OCI-LY1 (cell line): ENCODE data around the gene GNPTAB.
"Not testable (repeated sequence)": the region's sequence is repeated elsewhere in the genome, so short reads cannot be mapped to it uniquely, and the experiment has no call there.

Experiments
- H2AFZ ChIP-seq: fragments of 200-600 bp; sonication (generic), shearing (Covaris generic); 2 replicates; pipeline ENCODE4 v1.6.0; 2014; ENCODE audit warnings: antibody characterized with exemption, mild to moderate bottlenecking, low read length
- H3F3A ChIP-seq: fragments of 200-600 bp; sonication (generic), shearing (Covaris generic); 2 replicates; pipeline ENCODE4 v1.6.0; 2014; ENCODE audit warnings: mild to moderate bottlenecking, antibody characterized with exemption, low read length, moderate library complexity; ENCODE audit not compliant: insufficient read depth
- H3K27ac ChIP-seq: fragments of 200-600 bp; sonication (generic); 2 replicates; pipeline ENCODE4 v1.5.1; 2014; ENCODE audit warnings: low read length, mixed run types, mild to moderate bottlenecking, low read depth; ENCODE audit not compliant: poor library complexity, severe bottlenecking
- H3K27me3 ChIP-seq: fragments of 200-600 bp; sonication (generic); 2 replicates; pipeline ENCODE4 v1.6.0; 2014; ENCODE audit warnings: antibody characterized with exemption, mild to moderate bottlenecking, low read length, moderate library complexity; ENCODE audit not compliant: insufficient read depth
- H3K36me3 ChIP-seq: fragments of 200-600 bp; sonication (generic); 2 replicates; pipeline ENCODE4 v1.6.1; 2014; ENCODE audit warnings: mild to moderate bottlenecking, antibody characterized with exemption, low read length, moderate library complexity, mixed read lengths; ENCODE audit not compliant: insufficient read depth
- H3K4me1 ChIP-seq: fragments of 200-600 bp; sonication (generic); 2 replicates; pipeline ENCODE4 v1.5.1; 2014; ENCODE audit warnings: mild to moderate bottlenecking, low read length, moderate library complexity; ENCODE audit not compliant: insufficient read depth, severe bottlenecking
- H3K4me2 ChIP-seq: fragments of 200-600 bp; sonication (generic), shearing (Covaris generic); 2 replicates; pipeline ENCODE4 v1.6.1; 2014; ENCODE audit warnings: low read length
- H3K4me3 ChIP-seq: fragments of 200-600 bp; sonication (generic); 2 replicates; pipeline ENCODE4 v1.5.1; 2014; ENCODE audit warnings: low read length, low read depth, mild to moderate bottlenecking, mixed read lengths; ENCODE audit not compliant: poor library complexity, severe bottlenecking
- H3K79me2 ChIP-seq: fragments of 200-600 bp; shearing (Covaris generic); 2 replicates; pipeline ENCODE4 v1.6.1; 2016; ENCODE audit warnings: mixed run types, low read length, mixed read lengths; ENCODE audit not compliant: insufficient read depth
- H3K9ac ChIP-seq: fragments of 200-600 bp; sonication (generic), shearing (Covaris generic); 2 replicates; pipeline ENCODE4 v1.6.1; 2014; ENCODE audit warnings: mild to moderate bottlenecking, low read length, mixed read lengths
- H3K9me2 ChIP-seq: fragments of 200-600 bp; sonication (generic), shearing (Covaris generic); 2 replicates; pipeline ENCODE4 v1.6.1; 2014; ENCODE audit warnings: low read depth, mild to moderate bottlenecking, low read length, mixed read lengths
- H3K9me3 ChIP-seq: fragments of 200-600 bp; shearing (Covaris generic); 2 replicates; pipeline ENCODE4 v1.6.1; 2014; ENCODE audit warnings: low read length, mixed read lengths
- H4K20me1 ChIP-seq: fragments of 200-600 bp; sonication (generic), shearing (Covaris generic); 2 replicates; pipeline ENCODE4 v1.6.0; 2016; ENCODE audit warnings: mild to moderate bottlenecking, low read length; ENCODE audit not compliant: insufficient read depth
- CTCF ChIP-seq: fragments of 200-600 bp; sonication (generic), shearing (Covaris generic); IDR thresholded peaks from 2 replicates; pipeline ENCODE4 v1.5.1; 2017; ENCODE audit warnings: mild to moderate bottlenecking, antibody characterized with exemption, low read length, moderate library complexity, mixed read lengths
- EZH2 ChIP-seq: fragments of 200-600 bp; sonication (generic), shearing (Covaris generic); IDR thresholded peaks from 2 replicates; pipeline ENCODE4 v1.8.0; 2017; ENCODE audit warnings: borderline replicate concordance, mixed run types, mild to moderate bottlenecking, antibody characterized with exemption, low read length, moderate library complexity, mixed read lengths

Gene GNPTAB

GRCh38 chr12:101870925-101871324 lies 40.2 kb upstream of the GNPTAB start:
- H2AFZ ChIP-seq: no peak overlapping the region
- H3K79me2 ChIP-seq: no peaks in the 10 kb centered on the region
- H3K4me1 ChIP-seq: no peaks in the 10 kb centered on the region
- H3F3A ChIP-seq: no peaks in the 10 kb centered on the region
- H3K9me3 ChIP-seq: no peaks in the 10 kb centered on the region
- H3K27me3 ChIP-seq: 0 out of 2 replicates have a peak, but pooled peaks cover under 1% of the 10 kb centered on the region
- H4K20me1 ChIP-seq: no peaks in the 10 kb centered on the region
- no peak overlapping the region for H3K9ac ChIP-seq
- TF ChIP-seq CTCF: no peak
- TF ChIP-seq EZH2: no peak
- no peak overlapping the region for H3K4me2 ChIP-seq
- no peaks in the 10 kb centered on the region for H3K9me2 ChIP-seq
- H3K4me3 ChIP-seq: no peak overlapping the region
- no peak overlapping the region for H3K27ac ChIP-seq
- no peaks in the 10 kb centered on the region for H3K36me3 ChIP-seq

- not testable (repeated sequence) for H4K20me1 ChIP-seq, H3K9ac ChIP-seq, H3K27ac ChIP-seq, H3K4me1 ChIP-seq, H3F3A ChIP-seq, H2AFZ ChIP-seq, H3K9me3 ChIP-seq, H3K4me3 ChIP-seq, H3K79me2 ChIP-seq, H3K36me3 ChIP-seq, H3K27me3 ChIP-seq, H3K9me2 ChIP-seq, H3K4me2 ChIP-seq
Observed at GRCh38 chr12:101867619-101868018, 36.9 kb upstream of the GNPTAB start.

- TF ChIP-seq CTCF: no peak
- no peak for TF ChIP-seq EZH2
- no peaks in the 10 kb centered on the region for H3K9me3 ChIP-seq
- no peak overlapping the region for H3K4me3 ChIP-seq
- no peaks in the 10 kb centered on the region for H3K4me1 ChIP-seq
- no peak overlapping the region for H3K27ac ChIP-seq
- H3F3A ChIP-seq: no peaks in the 10 kb centered on the region
- 0 out of 2 replicates have a peak, but pooled peaks cover 4% of the 10 kb centered on the region for H3K27me3 ChIP-seq
- H3K9me2 ChIP-seq: no peaks in the 10 kb centered on the region
- H3K79me2 ChIP-seq: no peaks in the 10 kb centered on the region
- no peak overlapping the region for H2AFZ ChIP-seq
- no peak overlapping the region for H3K9ac ChIP-seq
- no peak overlapping the region for H3K4me2 ChIP-seq
- H4K20me1 ChIP-seq: no peaks in the 10 kb centered on the region
- no peaks in the 10 kb centered on the region for H3K36me3 ChIP-seq
Observed at GRCh38 chr12:101866615-101867373, 36.0 kb upstream of the GNPTAB start.

- H3F3A ChIP-seq: no peaks in the 10 kb centered on the region
- H3K4me3 ChIP-seq: no peak overlapping the region
- H2AFZ ChIP-seq: no peak overlapping the region
- H3K36me3 ChIP-seq: no peaks in the 10 kb centered on the region
- TF ChIP-seq EZH2 (no peak), CTCF (no peak)
- no peaks in the 10 kb centered on the region for H3K79me2 ChIP-seq
- no peaks in the 10 kb centered on the region for H3K9me2 ChIP-seq
- no peaks in the 10 kb centered on the region for H3K4me1 ChIP-seq
- H3K4me2 ChIP-seq: no peak overlapping the region
- H3K27me3 ChIP-seq: 0 out of 2 replicates have a peak, but pooled peaks cover 4% of the 10 kb centered on the region
- H3K27ac ChIP-seq: no peak overlapping the region
- no peaks in the 10 kb centered on the region for H4K20me1 ChIP-seq
- no peak overlapping the region for H3K9ac ChIP-seq
- no peaks in the 10 kb centered on the region for H3K9me3 ChIP-seq
Observed at GRCh38 chr12:101863981-101864380, 33.2 kb upstream of the GNPTAB start.
